NB4 (cell line): ENCODE measurements around the gene CYP27C1.

Experiments used
- DNase-seq: peaks from one replicate; pipeline ENCODE4 v3.0.0; 2010; ENCODE audit warnings: low read depth
- H3K4me3 ChIP-seq: one replicate; pipeline ENCODE4 v1.5.1; 2011; ENCODE audit warnings: mild to moderate bottlenecking, low read depth, low read length, moderate library complexity
- MAX ChIP-seq: IDR thresholded peaks from 2 replicates; pipeline ENCODE4 v1.6.1; 2011; ENCODE audit warnings: low read depth, low read length
- MYC ChIP-seq: IDR thresholded peaks from 2 replicates; pipeline ENCODE4 v1.6.1; 2011; ENCODE audit warnings: low read depth, low read length
- POLR2A ChIP-seq: IDR thresholded peaks from 2 replicates; pipeline ENCODE4 v1.6.1; 2011; ENCODE audit warnings: mild to moderate bottlenecking; ENCODE audit not compliant: insufficient read length; ENCODE audit errors: extremely low read depth
- TF ChIP-seq, protein P1 (sequence below): IDR thresholded peaks from one replicate; pipeline ENCODE4 v1.5.1; 2012; ENCODE audit warnings: low read depth, low read length

The CYP27C1 gene

GRCh38 chr2:127134833-127135830, 85.0 kb downstream of the CYP27C1 start:
- H3K4me3 ChIP-seq = no peak overlapping the region
- TF ChIP-seq MYC = no peak
- TF ChIP-seq, protein P1, sequence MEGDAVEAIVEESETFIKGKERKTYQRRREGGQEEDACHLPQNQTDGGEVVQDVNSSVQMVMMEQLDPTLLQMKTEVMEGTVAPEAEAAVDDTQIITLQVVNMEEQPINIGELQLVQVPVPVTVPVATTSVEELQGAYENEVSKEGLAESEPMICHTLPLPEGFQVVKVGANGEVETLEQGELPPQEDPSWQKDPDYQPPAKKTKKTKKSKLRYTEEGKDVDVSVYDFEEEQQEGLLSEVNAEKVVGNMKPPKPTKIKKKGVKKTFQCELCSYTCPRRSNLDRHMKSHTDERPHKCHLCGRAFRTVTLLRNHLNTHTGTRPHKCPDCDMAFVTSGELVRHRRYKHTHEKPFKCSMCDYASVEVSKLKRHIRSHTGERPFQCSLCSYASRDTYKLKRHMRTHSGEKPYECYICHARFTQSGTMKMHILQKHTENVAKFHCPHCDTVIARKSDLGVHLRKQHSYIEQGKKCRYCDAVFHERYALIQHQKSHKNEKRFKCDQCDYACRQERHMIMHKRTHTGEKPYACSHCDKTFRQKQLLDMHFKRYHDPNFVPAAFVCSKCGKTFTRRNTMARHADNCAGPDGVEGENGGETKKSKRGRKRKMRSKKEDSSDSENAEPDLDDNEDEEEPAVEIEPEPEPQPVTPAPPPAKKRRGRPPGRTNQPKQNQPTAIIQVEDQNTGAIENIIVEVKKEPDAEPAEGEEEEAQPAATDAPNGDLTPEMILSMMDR = no peak
- no peak for TF ChIP-seq POLR2A
- no peak for TF ChIP-seq MAX
- no peak for DNase-seq

- no peak overlapping the region for H3K4me3 ChIP-seq
- DNase-seq = no peak
- TF ChIP-seq, protein P1 = no peak
- TF ChIP-seq MYC (no peak), MAX (no peak), POLR2A (no peak)
These were observed 85.9 kb downstream of the CYP27C1 start for GRCh38 chr2:127134235-127134634.
